Caco-2 (cell line): Measurements from ENCODE around the gene HSFX3. TPM values are rescaled to one million over a fixed set of nuclear protein-coding genes. Genes with fewer than 3 reads are reported as not detected.

Experiments used
- BruUV-seq: library from RNA; stranded (reverse); fragments of 400-500 nt; replicated peaks from 2 replicates; lab custom pipeline; 2021; lab: Mats Ljungman, UMichigan
- CTCF ChIA-PET: fragments of 300-600 bp; sonication (Branson Sonifier 250); formaldehyde crosslinking; loops from one replicate; lab custom pipeline; 2022; ENCODE audit warnings: antibody characterized with exemption; lab: Charles Lee
- POLR2A ChIA-PET: fragments of 300-600 bp; sonication (Branson Sonifier 250); formaldehyde crosslinking; loops from one replicate; lab custom pipeline; 2022; ENCODE audit warnings: antibody characterized with exemption; lab: Charles Lee
- DNase-seq, 2 experiments: peaks; one replicate each; pipeline versions ENCODE4 v3.0.0 to v3.0.0-alpha.2; 2020 to 2022
- H3K27me3 ChIP-seq: replicated peaks from 2 replicates; pipeline ENCODE4 v1.6.0; 2011; ENCODE audit warnings: low read length; ENCODE audit not compliant: control insufficient read depth, insufficient read depth
- H3K36me3 ChIP-seq: 2 replicates; pipeline ENCODE4 v1.5.1; 2011; ENCODE audit warnings: low read length; ENCODE audit not compliant: control insufficient read depth, insufficient read depth
- H3K4me1 ChIP-seq: fragments of 250-450 bp; sonication (Bioruptor Pico); 2 replicates; pipeline ENCODE4 v1.5.1; 2020; ENCODE audit warnings: mild to moderate bottlenecking
- H3K4me3 ChIP-seq: 2 replicates; pipeline ENCODE4 v1.5.1; 2011; ENCODE audit warnings: low read depth, mild to moderate bottlenecking, control low read depth, low read length
- H3K9me3 ChIP-seq: fragments of 250-450 bp; sonication (Bioruptor Pico); 2 replicates; pipeline ENCODE4 v1.5.1; 2020; ENCODE audit warnings: mild to moderate bottlenecking, moderate library complexity
- H3K27ac Mint-ChIP-seq: one replicate; pipeline ENCODE4 v1.8.0; 2022; ENCODE audit warnings: mixed read lengths; ENCODE audit not compliant: unreplicated experiment
- H3K27me3 Mint-ChIP-seq: one replicate; pipeline ENCODE4 v1.8.0; 2022; ENCODE audit warnings: mixed read lengths; ENCODE audit not compliant: insufficient read depth, unreplicated experiment
- H3K36me3 Mint-ChIP-seq: one replicate; pipeline ENCODE4 v1.8.0; 2022; ENCODE audit warnings: mild to moderate bottlenecking, mixed read lengths; ENCODE audit not compliant: insufficient read depth, unreplicated experiment
- H3K4me1 Mint-ChIP-seq: one replicate; pipeline ENCODE4 v1.8.0; 2022; ENCODE audit warnings: low read depth, mixed read lengths; ENCODE audit not compliant: unreplicated experiment
- H3K4me3 Mint-ChIP-seq: one replicate; pipeline ENCODE4 v1.8.0; 2022; ENCODE audit warnings: mild to moderate bottlenecking, moderate library complexity, mixed read lengths; ENCODE audit not compliant: unreplicated experiment
- H3K9me3 Mint-ChIP-seq: one replicate; pipeline ENCODE4 v1.8.0; 2022; ENCODE audit warnings: mixed read lengths; ENCODE audit not compliant: unreplicated experiment
- CTCF ChIP-seq, 2 experiments: fragments of 200-600 bp in 1 of 2; IDR thresholded peaks; 1 replicate in 1 of 2; 2 replicates in 1 of 2; pipeline versions ENCODE4 v1.5.1 to v1.8.0; 2011 to 2022; ENCODE audit warnings: antibody characterized with exemption in 1 of 2, control low read depth in 1 of 2, inconsistent platforms in 1 of 2, low read depth in 1 of 2, low read length in 1 of 2, mild to moderate bottlenecking in 1 of 2, moderate library complexity in 1 of 2; ENCODE audit not compliant: insufficient read depth in 1 of 2, severe bottlenecking in 1 of 2, unreplicated experiment in 1 of 2
- intact Hi-C: fragments of 100-400 bp; cut with micrococcal nuclease; formaldehyde crosslinking; loops from one replicate; pipeline ENCODE4 v1.10.0; 2022; ENCODE audit not compliant: unreplicated experiment
- total RNA-seq: library from RNA; stranded (reverse); gene quantifications from 2 replicates; pipeline ENCODE4 v1.2.3, GENCODE V29; 2022

HSFX3 gene
- total RNA-seq, 1 experiment from 2014 or later = not detected

- Histone ChIP-seq H3K36me3 (no peaks in the 10 kb centered on the region), H3K4me1 (peaks cover 9% of the 10 kb centered on the region), H3K27me3 (no peaks in the 10 kb centered on the region), H3K4me3 (no peak overlapping the region), H3K9me3 (no peaks in the 10 kb centered on the region)
- TF ChIP-seq CTCF (IDR thresholded peaks at IDR 0.05; ENCODE audit: insufficient read depth in 1 of 2, low read depth in 1 of 2, low read length in 1 of 2, severe bottlenecking in 1 of 2, unreplicated experiment in 1 of 2) = no peak
- ChIA-PET CTCF (no interaction called here), POLR2A (no interaction called here)
- intact Hi-C loops = no loop called here
- H3K4me1 Mint-ChIP-seq = no peaks in the 10 kb centered on the region
- H3K36me3 Mint-ChIP-seq = no peaks in the 10 kb centered on the region
- H3K4me3 Mint-ChIP-seq = no peak overlapping the region
- H3K27ac Mint-ChIP-seq = no peak overlapping the region
- H3K9me3 Mint-ChIP-seq = no peaks in the 10 kb centered on the region
- no peaks in the 10 kb centered on the region for H3K27me3 Mint-ChIP-seq
- BruUV-seq = no TSS peak
- no peak for DNase-seq
These were observed 31.5 kb downstream of the HSFX3 start for GRCh38 chrX:149518236-149518635.

GRCh38 chrX:149517308-149517707 is 32.4 kb downstream of the HSFX3 start:
- TF ChIP-seq CTCF (IDR thresholded peaks at IDR 0.05; ENCODE audit: insufficient read depth in 1 of 2, low read depth in 1 of 2, low read length in 1 of 2, severe bottlenecking in 1 of 2, unreplicated experiment in 1 of 2) = no peak
- Histone ChIP-seq H3K27me3 (no peaks in the 10 kb centered on the region), H3K4me1 (peaks cover 6% of the 10 kb centered on the region; the same call in 1 of the 2 replicates), H3K4me3 (no peak overlapping the region), H3K9me3 (no peaks in the 10 kb centered on the region), H3K36me3 (no peaks in the 10 kb centered on the region)
- Mint-ChIP-seq H3K9me3 (no peaks in the 10 kb centered on the region), H3K4me3 (no peak overlapping the region), H3K27ac (no peak overlapping the region), H3K27me3 (no peaks in the 10 kb centered on the region), H3K36me3 (no peaks in the 10 kb centered on the region), H3K4me1 (no peaks in the 10 kb centered on the region)
- intact Hi-C loops = no loop called here
- no peak for DNase-seq
- POLR2A ChIA-PET = no interaction called here
- CTCF ChIA-PET = no interaction called here
- BruUV-seq = no TSS peak

- no peak for TF ChIP-seq CTCF (IDR thresholded peaks at IDR 0.05; ENCODE audit: insufficient read depth in 1 of 2, low read depth in 1 of 2, low read length in 1 of 2, severe bottlenecking in 1 of 2, unreplicated experiment in 1 of 2)
- Histone ChIP-seq H3K9me3 (no peaks in the 10 kb centered on the region), H3K4me3 (no peak overlapping the region), H3K36me3 (no peaks in the 10 kb centered on the region), H3K4me1 (peaks cover 11% of the 10 kb centered on the region; the same call in 1 of the 2 replicates), H3K27me3 (no peaks in the 10 kb centered on the region)
- Mint-ChIP-seq H3K9me3 (no peaks in the 10 kb centered on the region), H3K27me3 (no peaks in the 10 kb centered on the region), H3K4me1 (no peaks in the 10 kb centered on the region), H3K27ac (no peak overlapping the region), H3K4me3 (no peak overlapping the region), H3K36me3 (no peaks in the 10 kb centered on the region)
- CTCF ChIA-PET = no interaction called here
- POLR2A ChIA-PET = no interaction called here
- DNase-seq = no peak
- no TSS peak for BruUV-seq
- intact Hi-C loops = no loop called here
These were observed 33.1 kb downstream of the HSFX3 start for GRCh38 chrX:149516604-149517003.
